ENCODE data around the gene LRRC4B. TPM values are rescaled to one million over a fixed set of nuclear protein-coding genes. Genes with fewer than 3 reads are reported as not detected.

The LRRC4B gene
- total RNA-seq, 2 donors from 2014 or later, result 2.3 to 7.0 TPM

DNA sequence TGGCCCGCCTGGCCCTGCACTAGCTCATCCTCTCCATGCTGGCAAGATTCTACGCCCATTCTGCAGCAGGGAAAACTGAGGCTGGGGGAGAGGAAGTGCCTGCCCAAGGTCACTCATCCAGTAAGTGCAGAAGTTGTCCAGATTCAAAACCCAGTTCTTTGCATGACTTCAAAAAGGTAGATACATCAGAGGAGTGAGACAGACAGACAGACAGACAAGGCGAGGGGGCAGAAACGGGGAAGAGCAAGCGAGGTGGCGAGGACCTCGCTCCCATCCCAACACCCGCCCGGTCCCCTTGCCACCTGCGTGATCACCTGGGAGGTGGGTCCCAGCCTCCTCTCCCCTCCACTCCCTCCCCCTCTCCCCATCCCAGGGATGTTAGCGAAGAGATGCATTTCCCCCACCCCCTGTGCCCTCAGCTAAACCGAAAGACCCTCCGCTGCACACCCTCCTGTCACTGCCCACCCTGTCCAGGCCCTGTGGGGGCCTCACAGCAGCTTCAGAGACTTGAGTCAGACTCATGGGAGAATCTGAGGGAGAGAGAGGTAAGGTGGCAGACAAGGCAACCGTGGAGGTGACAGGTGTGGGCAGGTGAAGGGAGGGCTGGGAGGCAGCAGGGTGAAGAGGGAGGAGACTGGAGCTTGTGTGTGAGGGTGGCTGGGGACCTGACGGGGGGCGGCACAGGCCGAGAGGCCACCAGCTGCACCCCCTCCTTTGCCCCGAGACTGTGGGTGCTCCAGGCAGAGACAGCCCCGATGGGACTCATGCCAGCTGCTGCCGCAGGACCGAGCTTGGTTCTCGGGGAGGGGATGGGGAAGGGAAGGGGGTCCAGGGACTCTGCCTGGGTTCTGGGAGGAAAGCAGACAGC is 18.9 kb downstream of the LRRC4B start:
- no peaks in the 10 kb centered on the region for H3K36me3 ChIP-seq (ENCODE audit: control insufficient read depth, insufficient read depth, low read length)
- Mint-ChIP-seq H3K27me3 (ENCODE audit: insufficient read depth) (peaks cover 52% of the 10 kb centered on the region), H3K27ac (no peak overlapping the region), H3K4me3 (no peak overlapping the region), H3K9me3 (no peaks in the 10 kb centered on the region), H3K36me3 (ENCODE audit: low read depth) (no peaks in the 10 kb centered on the region), H3K4me1 (peaks cover 2% of the 10 kb centered on the region)
- no peak overlapping the region for H3K27ac ChIP-seq (ENCODE audit: low read depth, low read length)
- H3K4me3 ChIP-seq (ENCODE audit: low read length), result no peak overlapping the region
- WGBS, 2 experiments (ENCODE audit: insufficient coverage in 1 of 2, insufficient read length in 1 of 2), result 84 to 90% methylated on average over 10 to 22 of the region's 22 CpGs
- no peaks in the 10 kb centered on the region for H3K4me1 ChIP-seq (ENCODE audit: control insufficient read depth, insufficient read depth, low read length)
- peak; percentile 30 for DNase-seq
- H3K9me3 ChIP-seq (ENCODE audit: control insufficient read depth, low read length), result no peaks in the 10 kb centered on the region
- no peaks in the 10 kb centered on the region for H3K27me3 ChIP-seq (ENCODE audit: control insufficient read depth, insufficient read depth, low read length, poor library complexity, severe bottlenecking)
- H3K9ac ChIP-seq (ENCODE audit: extremely low read depth, low read length, poor library complexity, severe bottlenecking), result no peak overlapping the region
- TF ChIP-seq, protein P1, sequence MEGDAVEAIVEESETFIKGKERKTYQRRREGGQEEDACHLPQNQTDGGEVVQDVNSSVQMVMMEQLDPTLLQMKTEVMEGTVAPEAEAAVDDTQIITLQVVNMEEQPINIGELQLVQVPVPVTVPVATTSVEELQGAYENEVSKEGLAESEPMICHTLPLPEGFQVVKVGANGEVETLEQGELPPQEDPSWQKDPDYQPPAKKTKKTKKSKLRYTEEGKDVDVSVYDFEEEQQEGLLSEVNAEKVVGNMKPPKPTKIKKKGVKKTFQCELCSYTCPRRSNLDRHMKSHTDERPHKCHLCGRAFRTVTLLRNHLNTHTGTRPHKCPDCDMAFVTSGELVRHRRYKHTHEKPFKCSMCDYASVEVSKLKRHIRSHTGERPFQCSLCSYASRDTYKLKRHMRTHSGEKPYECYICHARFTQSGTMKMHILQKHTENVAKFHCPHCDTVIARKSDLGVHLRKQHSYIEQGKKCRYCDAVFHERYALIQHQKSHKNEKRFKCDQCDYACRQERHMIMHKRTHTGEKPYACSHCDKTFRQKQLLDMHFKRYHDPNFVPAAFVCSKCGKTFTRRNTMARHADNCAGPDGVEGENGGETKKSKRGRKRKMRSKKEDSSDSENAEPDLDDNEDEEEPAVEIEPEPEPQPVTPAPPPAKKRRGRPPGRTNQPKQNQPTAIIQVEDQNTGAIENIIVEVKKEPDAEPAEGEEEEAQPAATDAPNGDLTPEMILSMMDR (conservative IDR thresholded peaks at IDR 0.05), result no peak

DNA sequence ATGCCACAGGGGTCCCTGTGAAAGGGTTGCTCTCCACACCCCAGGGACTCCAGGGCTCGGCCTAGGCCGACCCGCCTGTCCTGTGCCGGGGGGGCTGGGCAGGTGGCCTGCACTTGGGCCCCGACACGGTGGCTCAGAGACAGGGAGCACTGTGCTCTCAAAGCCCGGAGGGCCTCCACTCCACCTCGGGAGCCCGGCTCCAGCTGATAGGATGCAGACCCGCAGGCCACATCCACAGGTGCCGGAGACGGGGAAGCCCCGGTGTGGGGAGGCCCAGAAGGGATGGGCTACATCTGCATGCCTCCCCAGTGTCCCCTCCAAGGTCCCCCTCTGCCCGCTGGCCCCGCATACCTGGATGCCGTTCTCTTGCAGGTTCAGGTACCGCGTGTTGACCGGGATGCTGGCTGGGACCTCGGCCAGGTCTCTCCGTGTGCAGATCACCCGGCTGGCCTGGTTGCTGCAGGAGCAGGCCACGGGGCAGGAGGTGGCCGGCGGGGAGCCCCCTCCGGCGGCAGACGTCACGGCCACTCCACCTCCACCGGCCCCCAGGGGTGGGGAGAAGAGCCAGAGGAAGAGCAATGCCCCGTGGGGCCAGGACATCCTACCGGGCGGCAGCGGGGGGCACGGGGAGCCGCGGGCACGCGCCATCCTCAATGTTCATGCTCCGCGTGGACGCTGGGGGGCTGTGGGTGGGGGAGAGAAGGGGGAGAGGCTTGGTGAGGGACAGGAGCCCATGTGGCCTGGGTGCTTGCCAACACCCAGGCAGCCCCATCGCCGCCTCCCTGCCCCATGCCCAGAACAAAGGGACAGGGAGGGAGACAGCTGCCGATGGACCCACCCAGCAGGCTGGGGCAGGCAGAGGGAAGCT is 19.8 kb downstream of the LRRC4B start:
- no peaks in the 10 kb centered on the region for H3K27me3 ChIP-seq (ENCODE audit: control insufficient read depth, insufficient read depth, low read length, poor library complexity, severe bottlenecking)
- H3K27ac Mint-ChIP-seq, result no peak overlapping the region
- no peak overlapping the region for H3K4me3 ChIP-seq (ENCODE audit: low read length)
- peaks cover 43% of the 10 kb centered on the region for H3K27me3 Mint-ChIP-seq (ENCODE audit: insufficient read depth)
- H3K9me3 ChIP-seq (ENCODE audit: control insufficient read depth, low read length), result no peaks in the 10 kb centered on the region
- DNase-seq, result no peak
- WGBS, 2 experiments (ENCODE audit: insufficient coverage in 1 of 2, insufficient read length in 1 of 2), result 90 to 94% methylated on average over 22 to 45 of the region's 45 CpGs
- H3K36me3 ChIP-seq (ENCODE audit: control insufficient read depth, insufficient read depth, low read length), result no peaks in the 10 kb centered on the region
- no peaks in the 10 kb centered on the region for H3K36me3 Mint-ChIP-seq (ENCODE audit: low read depth)
- H3K4me1 ChIP-seq (ENCODE audit: control insufficient read depth, insufficient read depth, low read length), result no peaks in the 10 kb centered on the region
- H3K9me3 Mint-ChIP-seq, result no peaks in the 10 kb centered on the region
- H3K4me1 Mint-ChIP-seq, result peaks cover 2% of the 10 kb centered on the region
- H3K9ac ChIP-seq (ENCODE audit: extremely low read depth, low read length, poor library complexity, severe bottlenecking), result no peak overlapping the region
- no peak overlapping the region for H3K27ac ChIP-seq (ENCODE audit: low read depth, low read length)
- TF ChIP-seq, protein P1 (conservative IDR thresholded peaks at IDR 0.05), result no peak
- H3K4me3 Mint-ChIP-seq, result no peak overlapping the region

DNA sequence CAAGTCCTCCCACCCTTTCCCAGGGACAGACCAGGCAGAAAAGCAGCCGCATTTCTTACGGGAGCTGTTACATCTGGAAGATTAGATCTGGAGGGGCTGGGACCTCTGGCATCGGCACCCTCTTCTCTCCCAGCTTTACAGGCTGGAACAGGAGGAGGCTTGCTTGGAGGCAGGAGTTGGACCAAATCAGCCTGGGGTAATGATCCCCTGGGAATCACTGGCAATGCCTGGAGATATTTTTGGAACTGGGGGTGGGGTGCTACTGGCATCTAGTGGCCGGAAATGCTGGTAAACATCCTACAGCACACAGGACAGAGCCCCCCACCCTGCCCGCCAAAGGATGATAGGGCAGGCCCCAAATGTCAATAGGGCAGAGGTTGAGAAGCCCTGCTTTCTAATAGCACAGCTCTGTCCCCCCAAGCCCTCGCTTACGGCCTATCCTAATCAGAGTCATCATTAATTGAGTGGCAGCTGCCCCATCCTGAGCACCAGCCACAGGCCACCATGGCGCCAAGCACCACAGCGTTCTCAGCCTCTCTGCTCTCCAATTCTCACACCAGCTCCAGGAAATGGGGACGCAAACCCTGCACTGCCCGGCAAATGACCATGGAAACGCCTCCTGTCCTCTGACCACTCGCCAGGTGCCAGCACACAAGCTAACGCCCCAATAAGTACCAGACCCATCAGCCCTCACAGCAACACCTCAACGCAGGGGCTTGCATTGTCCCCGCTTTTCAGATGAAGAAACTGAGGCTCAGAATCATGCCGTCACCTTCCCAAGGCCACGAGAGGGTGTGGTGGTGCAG is 20.6 kb downstream of the LRRC4B start:
- Mint-ChIP-seq H3K4me3 (no peak overlapping the region), H3K4me1 (peaks cover 2% of the 10 kb centered on the region), H3K27me3 (ENCODE audit: insufficient read depth) (peaks cover 35% of the 10 kb centered on the region), H3K27ac (no peak overlapping the region), H3K36me3 (ENCODE audit: low read depth) (no peaks in the 10 kb centered on the region), H3K9me3 (no peaks in the 10 kb centered on the region)
- Histone ChIP-seq H3K9me3 (ENCODE audit: control insufficient read depth, low read length) (no peaks in the 10 kb centered on the region), H3K27ac (ENCODE audit: low read depth, low read length) (no peak overlapping the region), H3K4me1 (ENCODE audit: control insufficient read depth, insufficient read depth, low read length) (no peaks in the 10 kb centered on the region), H3K27me3 (ENCODE audit: control insufficient read depth, insufficient read depth, low read length, poor library complexity, severe bottlenecking) (no peaks in the 10 kb centered on the region), H3K36me3 (ENCODE audit: control insufficient read depth, insufficient read depth, low read length) (no peaks in the 10 kb centered on the region), H3K9ac (ENCODE audit: extremely low read depth, low read length, poor library complexity, severe bottlenecking) (no peak overlapping the region), H3K4me3 (ENCODE audit: low read length) (no peak overlapping the region)
- peak; percentile 47 for DNase-seq
- TF ChIP-seq, protein P1 (conservative IDR thresholded peaks at IDR 0.05), result peak; percentile 35
- WGBS, 2 experiments (ENCODE audit: insufficient coverage in 1 of 2, insufficient read length in 1 of 2), result 82 to 85% methylated on average over 10 to 18 of the region's 18 CpGs

Data from endodermal cell (in vitro differentiated cells).